Adrenal gland (tissue), 5 donors: Measurements from ENCODE around the gene IL1RAPL2.
"Not testable (repeated sequence)": the region's sequence is repeated elsewhere in the genome, so short reads cannot be mapped to it uniquely, and the experiment has no call there.

ENCODE experiments used
- POLR2A ChIP-seq, 2 donors: fragments of 450-650 bp; IDR thresholded peaks; one replicate each; pipeline ENCODE4 v1.6.1; 2017; ENCODE audit warnings: antibody characterized with exemption in 2 of 2, mild to moderate bottlenecking in 2 of 2, moderate library complexity in 1 of 2
- TF ChIP-seq, protein P1 (sequence below), 6 experiments: fragments of 450-650 bp in 4 of 6; fragments of 200-600 bp in 2 of 6; sonication (generic) in 1 of 6; IDR thresholded peaks; 1 replicate in 5 of 6; 2 replicates in 1 of 6; pipeline versions ENCODE4 v1.5.1 to v1.8.0; 2016 to 2021; ENCODE audit warnings: antibody characterized with exemption in 6 of 6, mild to moderate bottlenecking in 2 of 6, moderate library complexity in 1 of 6
- donor health status: DM: no; HTN: no; CAD: no.

DNA sequence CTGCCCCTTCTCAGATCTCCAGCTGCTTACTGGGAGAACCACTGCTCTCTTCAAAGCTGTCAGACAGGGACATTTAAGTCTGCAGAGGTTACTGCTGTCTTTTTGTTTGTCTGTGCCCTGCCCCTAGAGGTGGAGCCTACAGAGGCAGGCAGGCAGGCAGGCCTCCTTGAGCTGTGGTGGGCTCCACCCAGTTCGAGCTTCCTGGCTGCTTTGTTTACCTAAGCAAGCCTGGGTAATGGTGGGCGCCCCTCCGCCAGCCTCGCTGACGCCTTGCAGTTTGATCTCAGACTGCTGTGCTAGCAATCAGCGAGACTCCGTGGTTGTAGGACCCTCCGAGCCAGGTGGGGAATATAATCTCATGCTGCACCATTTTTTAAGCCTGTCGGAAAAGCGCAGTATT, 343.7 kb downstream of the IL1RAPL2 start:
- TF ChIP-seq, protein P1, sequence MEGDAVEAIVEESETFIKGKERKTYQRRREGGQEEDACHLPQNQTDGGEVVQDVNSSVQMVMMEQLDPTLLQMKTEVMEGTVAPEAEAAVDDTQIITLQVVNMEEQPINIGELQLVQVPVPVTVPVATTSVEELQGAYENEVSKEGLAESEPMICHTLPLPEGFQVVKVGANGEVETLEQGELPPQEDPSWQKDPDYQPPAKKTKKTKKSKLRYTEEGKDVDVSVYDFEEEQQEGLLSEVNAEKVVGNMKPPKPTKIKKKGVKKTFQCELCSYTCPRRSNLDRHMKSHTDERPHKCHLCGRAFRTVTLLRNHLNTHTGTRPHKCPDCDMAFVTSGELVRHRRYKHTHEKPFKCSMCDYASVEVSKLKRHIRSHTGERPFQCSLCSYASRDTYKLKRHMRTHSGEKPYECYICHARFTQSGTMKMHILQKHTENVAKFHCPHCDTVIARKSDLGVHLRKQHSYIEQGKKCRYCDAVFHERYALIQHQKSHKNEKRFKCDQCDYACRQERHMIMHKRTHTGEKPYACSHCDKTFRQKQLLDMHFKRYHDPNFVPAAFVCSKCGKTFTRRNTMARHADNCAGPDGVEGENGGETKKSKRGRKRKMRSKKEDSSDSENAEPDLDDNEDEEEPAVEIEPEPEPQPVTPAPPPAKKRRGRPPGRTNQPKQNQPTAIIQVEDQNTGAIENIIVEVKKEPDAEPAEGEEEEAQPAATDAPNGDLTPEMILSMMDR (IDR thresholded peaks at IDR 0.05), result not testable (repeated sequence)
- TF ChIP-seq POLR2A (IDR thresholded peaks at IDR 0.05), result not testable (repeated sequence)
